Activated CD4-positive, alpha-beta T cell treated with anti-CD3 and anti-CD28 coated beads, Interleukin-2, amount 10 ng/mL, durations not matched to agents 24 days and 14 days (primary cell): ENCODE data around the gene RHPN2. TPM values are rescaled to one million over a fixed set of nuclear protein-coding genes. Genes with fewer than 3 reads are reported as not detected.
"Not testable (repeated sequence)": the region's sequence is repeated elsewhere in the genome, so short reads cannot be mapped to it uniquely, and the experiment has no call there.

Experiments
- DNase-seq: peaks from one replicate; pipeline ENCODE4 v3.0.0; 2022
- H3K27ac Mint-ChIP-seq: one replicate; pipeline ENCODE4 v1.8.0; 2022; ENCODE audit warnings: mild to moderate bottlenecking, mixed read lengths
- H3K27me3 Mint-ChIP-seq: one replicate; pipeline ENCODE4 v1.8.0; 2022; ENCODE audit warnings: mixed read lengths
- H3K36me3 Mint-ChIP-seq: one replicate; pipeline ENCODE4 v1.8.0; 2022; ENCODE audit warnings: low read depth, mild to moderate bottlenecking, mixed read lengths
- H3K4me1 Mint-ChIP-seq: one replicate; pipeline ENCODE4 v1.8.0; 2021; ENCODE audit warnings: mixed read lengths
- H3K4me3 Mint-ChIP-seq: one replicate; pipeline ENCODE4 v1.8.0; 2022; ENCODE audit warnings: mild to moderate bottlenecking, moderate library complexity, mixed read lengths
- H3K9me3 Mint-ChIP-seq: one replicate; pipeline ENCODE4 v1.8.0; 2021; ENCODE audit warnings: mixed read lengths
- intact Hi-C: fragments of 100-400 bp; cut with micrococcal nuclease; formaldehyde crosslinking; loops from one replicate; pipeline ENCODE4 v1.15.1; 2023
- total RNA-seq: library from RNA; stranded (reverse); gene quantifications from 2 replicates; pipeline ENCODE4 v1.2.3, GENCODE V29; 2022

RHPN2 gene
- total RNA-seq, 1 donor from 2014 or later: 2.8 TPM

- Mint-ChIP-seq H3K27me3 (no peaks in the 10 kb centered on the region), H3K36me3 (no peaks in the 10 kb centered on the region), H3K27ac (no peak overlapping the region), H3K4me3 (no peak overlapping the region), H3K4me1 (no peaks in the 10 kb centered on the region), H3K9me3 (peaks cover 3% of the 10 kb centered on the region)
- intact Hi-C loops: no loop called here
- DNase-seq: no peak
Observed at GRCh38 chr19:33029746-33030303, 34.9 kb downstream of the RHPN2 start.

- H3K4me1 Mint-ChIP-seq, intact Hi-C loops, H3K36me3 Mint-ChIP-seq, H3K27ac Mint-ChIP-seq, DNase-seq, H3K9me3 Mint-ChIP-seq, H3K27me3 Mint-ChIP-seq, H3K4me3 Mint-ChIP-seq: not testable (repeated sequence)
Observed at GRCh38 chr19:33026602-33027001, 38.1 kb downstream of the RHPN2 start.

GRCh38 chr19:33025468-33026238 is 39.0 kb downstream of the RHPN2 start:
- H3K27me3 Mint-ChIP-seq, DNase-seq, intact Hi-C loops, H3K36me3 Mint-ChIP-seq, H3K27ac Mint-ChIP-seq, H3K4me3 Mint-ChIP-seq, H3K9me3 Mint-ChIP-seq, H3K4me1 Mint-ChIP-seq: not testable (repeated sequence)

- Mint-ChIP-seq H3K4me1 (no peaks in the 10 kb centered on the region), H3K4me3 (no peak overlapping the region), H3K9me3 (peaks cover 3% of the 10 kb centered on the region), H3K36me3 (no peaks in the 10 kb centered on the region), H3K27ac (no peak overlapping the region), H3K27me3 (no peaks in the 10 kb centered on the region)
- intact Hi-C loops: no loop called here
- DNase-seq: no peak
Observed at GRCh38 chr19:33024398-33024797, 40.3 kb downstream of the RHPN2 start.

GRCh38 chr19:33022472-33023116 is 42.1 kb downstream of the RHPN2 start:
- intact Hi-C loops: no loop called here
- no peaks in the 10 kb centered on the region for H3K9me3 Mint-ChIP-seq
- H3K27me3 Mint-ChIP-seq: no peaks in the 10 kb centered on the region
- no peak for DNase-seq
- no peak overlapping the region for H3K4me3 Mint-ChIP-seq
- H3K27ac Mint-ChIP-seq: no peak overlapping the region
- no peaks in the 10 kb centered on the region for H3K36me3 Mint-ChIP-seq
- H3K4me1 Mint-ChIP-seq: no peaks in the 10 kb centered on the region

- H3K4me1 Mint-ChIP-seq, H3K27ac Mint-ChIP-seq, intact Hi-C loops, H3K27me3 Mint-ChIP-seq, H3K4me3 Mint-ChIP-seq, DNase-seq, H3K9me3 Mint-ChIP-seq, H3K36me3 Mint-ChIP-seq: not testable (repeated sequence)
Observed at GRCh38 chr19:33010891-33011290, 53.8 kb downstream of the RHPN2 start.

- H3K27ac Mint-ChIP-seq: no peak overlapping the region
- H3K27me3 Mint-ChIP-seq: no peaks in the 10 kb centered on the region
- intact Hi-C loops: no loop called here
- no peaks in the 10 kb centered on the region for H3K4me1 Mint-ChIP-seq
- no peak overlapping the region for H3K4me3 Mint-ChIP-seq
- no peak for DNase-seq
- no peaks in the 10 kb centered on the region for H3K9me3 Mint-ChIP-seq
- no peaks in the 10 kb centered on the region for H3K36me3 Mint-ChIP-seq
Observed at GRCh38 chr19:33008738-33009137, 56.0 kb downstream of the RHPN2 start.

GRCh38 chr19:33005440-33005839 is 59.2 kb downstream of the RHPN2 start:
- intact Hi-C loops: no loop called here
- no peak for DNase-seq
- Mint-ChIP-seq H3K27me3 (peaks cover 2% of the 10 kb centered on the region), H3K9me3 (no peaks in the 10 kb centered on the region), H3K27ac (no peak overlapping the region), H3K36me3 (no peaks in the 10 kb centered on the region), H3K4me1 (peaks cover 4% of the 10 kb centered on the region), H3K4me3 (no peak overlapping the region)

- H3K4me3 Mint-ChIP-seq, H3K36me3 Mint-ChIP-seq, intact Hi-C loops, DNase-seq, H3K27ac Mint-ChIP-seq, H3K9me3 Mint-ChIP-seq, H3K4me1 Mint-ChIP-seq, H3K27me3 Mint-ChIP-seq: not testable (repeated sequence)
Observed at GRCh38 chr19:33003424-33004024, 61.2 kb downstream of the RHPN2 start.

- intact Hi-C loops, H3K27me3 Mint-ChIP-seq, H3K36me3 Mint-ChIP-seq, H3K9me3 Mint-ChIP-seq, DNase-seq, H3K27ac Mint-ChIP-seq, H3K4me3 Mint-ChIP-seq: not testable (repeated sequence)
- peaks cover 13% of the 10 kb centered on the region for H3K4me1 Mint-ChIP-seq
Observed at GRCh38 chr19:33002126-33002865, 62.4 kb downstream of the RHPN2 start.

GRCh38 chr19:33000910-33001309 is 63.8 kb downstream of the RHPN2 start:
- Mint-ChIP-seq H3K9me3 (no peaks in the 10 kb centered on the region), H3K4me3 (peak overlapping the region; percentile 39), H3K4me1 (peaks cover 13% of the 10 kb centered on the region), H3K27ac (no peak overlapping the region), H3K36me3 (no peaks in the 10 kb centered on the region), H3K27me3 (peaks cover 2% of the 10 kb centered on the region)
- intact Hi-C loops: no loop called here
- no peak for DNase-seq

GRCh38 chr19:33000510-33000909 is 64.2 kb downstream of the RHPN2 start:
- Mint-ChIP-seq H3K9me3 (no peaks in the 10 kb centered on the region), H3K4me1 (peaks cover 13% of the 10 kb centered on the region), H3K36me3 (no peaks in the 10 kb centered on the region), H3K4me3 (peak overlapping the region; percentile 39), H3K27me3 (peaks cover 2% of the 10 kb centered on the region), H3K27ac (peak overlapping the region; percentile 5)
- DNase-seq: peak; percentile 77
- intact Hi-C loops: no loop called here

- no peak overlapping the region for H3K4me3 Mint-ChIP-seq
- H3K36me3 Mint-ChIP-seq: no peaks in the 10 kb centered on the region
- peaks cover 13% of the 10 kb centered on the region for H3K4me1 Mint-ChIP-seq
- intact Hi-C loops: no loop called here
- no peak overlapping the region for H3K27ac Mint-ChIP-seq
- peaks cover 2% of the 10 kb centered on the region for H3K27me3 Mint-ChIP-seq
- no peak for DNase-seq
- H3K9me3 Mint-ChIP-seq: no peaks in the 10 kb centered on the region
Observed at GRCh38 chr19:32998722-32999121, 66.0 kb downstream of the RHPN2 start.
